ENCODE measurements around the gene SERINC2. TPM values are rescaled to one million over a fixed set of nuclear protein-coding genes. Genes with fewer than 3 reads are reported as not detected.

The SERINC2 gene
- total and polyA plus RNA-seq, 2 of the 8 experiments (the other 6 are each of a cell fraction or from before 2014, with no cell fraction given): 31.4 to 60.0 TPM

GRCh38 chr1:31444725-31445448 is 31.9 kb downstream of the SERINC2 start:
- WGBS, 2 experiments (ENCODE audit: extremely low coverage in 1 of 2, insufficient coverage in 1 of 2, insufficient read length in 1 of 2, insufficient replicate concordance in 2 of 2, low coverage in 1 of 2, low lambda C conversion rate in 2 of 2, missing lambda C conversion rate in 1 of 2): 88% methylated on average over 7 of the region's 8 CpGs; no CpG with 5 or more reads in 1 of the 2 experiments
- no peak for FAIRE-seq
- Histone ChIP-seq H3K79me2 (ENCODE audit: control insufficient read depth in 1 of 2, insufficient read depth in 2 of 2, low read length in 2 of 2) (no peaks in the 10 kb centered on the region), H4K5ac (ENCODE audit: insufficient read length, low read depth, low read length) (no peak overlapping the region), H2BK12ac (ENCODE audit: low read depth, low read length) (no peak overlapping the region), H3K4me3 (ENCODE audit: extremely low read depth in 1 of 4, insufficient read depth in 2 of 4, low read depth in 3 of 4, low read length in 4 of 4) (no peak overlapping the region), H3K27me3 (replicated peaks in 1 of 4; ENCODE audit: control insufficient read depth in 3 of 4, extremely low read depth in 1 of 4, insufficient read depth in 3 of 4, low read length in 3 of 4) (no peaks in the 10 kb centered on the region), H3K36me3 (ENCODE audit: control insufficient read depth in 2 of 4, insufficient read depth in 4 of 4, low read length in 3 of 4) (no peaks in the 10 kb centered on the region), H3K14ac (ENCODE audit: insufficient read length) (no peak overlapping the region), H2BK120ac (replicated peaks; ENCODE audit: low read depth, low read length) (no peak overlapping the region), H3K23me2 (ENCODE audit: low read depth, low read length) (no peaks in the 10 kb centered on the region; the same call in 1 of the 2 replicates), H4K8ac (ENCODE audit: extremely low read depth, insufficient read depth, low read length) (no peak overlapping the region), H4K20me1 (replicated peaks in 1 of 2; ENCODE audit: control insufficient read depth in 1 of 2, insufficient read depth in 2 of 2, low read length in 2 of 2) (no peaks in the 10 kb centered on the region), H3K9ac (replicated peaks in 1 of 4; ENCODE audit: extremely low read depth in 1 of 4, low read depth in 3 of 4, low read length in 3 of 4) (no peak overlapping the region), H2AK5ac (ENCODE audit: low read depth, low read length) (no peak overlapping the region), H3K56ac (replicated peaks; ENCODE audit: insufficient read length, low read depth, low read length) (no peak overlapping the region), H2AFZ (ENCODE audit: low read length) (no peak overlapping the region), H3K4me2 (ENCODE audit: insufficient read depth in 1 of 2, low read depth in 2 of 2, low read length in 2 of 2) (no peak overlapping the region), H4K91ac (replicated peaks; ENCODE audit: insufficient read length, low read length) (no peak overlapping the region), H3K18ac (ENCODE audit: extremely low read depth, low read length) (no peak overlapping the region), H3K79me1 (ENCODE audit: low read depth, low read length) (no peaks in the 10 kb centered on the region), H2BK20ac (ENCODE audit: low read length) (no peak overlapping the region), H2BK15ac (ENCODE audit: low read length) (no peak overlapping the region), H3K23ac (ENCODE audit: insufficient read length) (no peak overlapping the region), H3K4me1 (replicated peaks in 1 of 4; ENCODE audit: control insufficient read depth in 3 of 4, insufficient read depth in 4 of 4, low read length in 3 of 4) (no peaks in the 10 kb centered on the region), H3K27ac (ENCODE audit: low read depth, low read length) (no peak overlapping the region), H3K4ac (replicated peaks; ENCODE audit: insufficient read length, low read depth, low read length) (no peak overlapping the region), H2BK5ac (ENCODE audit: low read depth, low read length) (no peak overlapping the region), H3K9me3 (ENCODE audit: insufficient read depth in 2 of 2, low read depth in 1 of 2, low read length in 1 of 2) (peaks cover 7 to 10% of the 10 kb centered on the region in 2 experiments; a peak in 3 of 4 replicates)
- POLR2A ChIA-PET (ENCODE audit: partially characterized antibody): no interaction called here
- CTCF ChIA-PET (ENCODE audit: partially characterized antibody): interaction anchor here (0.6 to 0.7 kb wide), 2 partner anchors 104 to 133 kb away, joined by 3 read pairs; no protein-coding TSS in a partner anchor
- no peak for DNase-seq (ENCODE audit: low read depth in 1 of 2, low spot score in 2 of 2)
- TF ChIP-seq SRF (IDR thresholded peaks at IDR 0.05; ENCODE audit: low read depth, low read length) (no peak), EZH2 (IDR thresholded peaks at IDR 0.05; ENCODE audit: low read depth, low read length, severe bottlenecking) (no peak), CTBP2 (IDR thresholded peaks at IDR 0.05; ENCODE audit: borderline replicate concordance, insufficient read depth, insufficient read length, low read length) (no peak), HDAC6 (IDR thresholded peaks at IDR 0.05; ENCODE audit: low read depth, low read length) (no peak), PHF8 (conservative IDR thresholded peaks at IDR 0.05; ENCODE audit: low read depth, low read length) (no peak), SP4 (IDR thresholded peaks at IDR 0.05; ENCODE audit: low read length) (no peak), HDAC2 (IDR thresholded peaks at IDR 0.05; ENCODE audit: borderline replicate concordance in 1 of 2, low read depth in 2 of 2, low read length in 2 of 2) (no peak), BCL11A (IDR thresholded peaks at IDR 0.05; ENCODE audit: low read depth in 2 of 2, low read length in 2 of 2) (no peak), SIRT6 (IDR thresholded peaks at IDR 0.05; ENCODE audit: low read length) (no peak), E2F6 (IDR thresholded peaks at IDR 0.05) (no peak)
